Activated CD8-positive, alpha-beta memory T cell treated with anti-CD3 and anti-CD28 coated beads for 1 hour (primary cell): ENCODE measurements around the gene ORMDL3.
"Not testable (repeated sequence)": the region's sequence is repeated elsewhere in the genome, so short reads cannot be mapped to it uniquely, and the experiment has no call there.

Experiments
- DNase-seq, 2 donors: peaks; one replicate each; pipeline ENCODE4 v3.0.0-alpha.2; 2020; ENCODE audit warnings: low read depth in 1 of 2; ENCODE audit errors: extremely low read depth in 1 of 2

Gene ORMDL3

DNA sequence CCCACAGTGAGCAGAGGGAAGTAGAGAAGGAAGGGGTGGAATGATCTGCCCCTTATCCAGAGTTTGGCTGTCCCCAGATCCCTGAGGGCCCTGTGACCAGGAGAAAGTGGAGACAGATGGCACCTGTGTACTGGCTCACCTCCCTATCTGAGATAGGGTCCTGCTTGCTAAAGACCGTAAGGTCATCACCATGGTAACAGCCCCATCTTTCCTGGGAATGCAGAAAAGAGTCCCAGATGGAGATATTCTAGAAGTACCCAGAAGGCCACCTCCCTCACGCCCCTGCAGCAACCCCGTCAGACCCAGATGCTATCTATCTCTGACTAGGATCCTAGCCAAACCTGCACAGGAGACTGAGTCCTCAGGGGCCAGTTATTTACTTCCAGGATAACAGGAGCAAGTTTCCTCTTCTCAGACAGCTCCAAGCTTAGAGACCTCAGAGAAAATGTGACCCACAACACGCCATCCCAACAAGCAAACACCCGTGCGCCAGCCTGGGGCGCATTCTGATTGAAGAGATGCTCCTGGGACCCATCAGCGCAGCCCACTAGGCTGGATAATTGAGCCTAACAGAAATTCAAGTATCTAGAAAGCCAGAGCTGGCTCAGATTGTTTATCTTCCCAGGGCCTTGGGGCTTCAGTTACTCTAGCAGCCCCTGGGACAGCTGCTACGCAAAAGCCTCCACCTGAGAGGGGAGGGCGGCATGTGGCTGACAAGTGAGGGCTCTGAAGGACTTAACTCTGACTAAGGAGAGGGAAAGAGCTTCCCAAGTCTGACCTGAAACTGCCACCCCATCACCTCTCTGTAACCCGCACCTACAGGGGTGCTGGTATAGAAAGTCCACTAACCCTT is 1.9 kb downstream of the ORMDL3 start:
- no peak for DNase-seq

DNA sequence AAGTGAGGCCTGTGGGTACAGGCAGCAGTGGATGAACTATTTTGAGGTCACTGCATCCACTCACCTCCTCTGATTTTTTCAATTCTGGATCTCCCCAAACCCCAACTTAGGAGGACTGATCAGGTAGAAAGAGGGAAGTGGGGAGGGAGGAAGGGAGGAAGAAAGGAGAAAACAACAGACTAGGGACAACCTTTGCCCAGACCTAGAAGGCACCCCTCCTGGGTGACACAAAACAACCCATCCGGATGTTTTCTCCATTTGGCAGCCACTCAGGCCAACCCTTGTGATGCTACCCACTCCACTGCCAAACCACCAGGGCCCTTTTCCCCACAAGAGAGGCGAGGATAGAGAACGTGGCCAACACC is 2.7 kb downstream of the ORMDL3 start:
- no peak for DNase-seq

- DNase-seq: no peak
Measured at GRCh38 chr17:39923836-39924690, 3.3 kb downstream of the ORMDL3 start.

- DNase-seq: no peak
Measured at GRCh38 chr17:39923230-39923629, 4.2 kb downstream of the ORMDL3 start.

DNA sequence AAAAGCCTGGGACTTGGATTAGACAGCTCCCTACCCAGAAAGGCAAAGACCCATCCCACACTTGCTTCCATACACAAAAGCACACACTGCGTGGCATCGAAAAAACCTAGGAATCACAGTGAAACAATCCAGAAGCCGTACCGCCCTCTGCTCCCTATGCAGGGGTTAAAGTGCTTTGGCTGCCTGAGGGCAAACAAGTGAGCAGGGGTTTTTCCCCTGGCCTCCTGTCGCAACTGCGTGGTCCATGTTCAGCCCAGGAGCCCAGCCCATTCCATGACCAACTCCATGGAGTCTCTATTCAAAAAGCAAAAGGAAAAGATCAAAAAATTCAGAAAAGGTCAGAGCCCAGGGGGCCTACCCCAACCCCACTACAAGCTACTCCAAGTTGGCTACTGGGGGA is 5.4 kb downstream of the ORMDL3 start:
- no peak for DNase-seq

GRCh38 chr17:39921323-39921722 is 6.1 kb downstream of the ORMDL3 start:
- DNase-seq: no peak

DNA sequence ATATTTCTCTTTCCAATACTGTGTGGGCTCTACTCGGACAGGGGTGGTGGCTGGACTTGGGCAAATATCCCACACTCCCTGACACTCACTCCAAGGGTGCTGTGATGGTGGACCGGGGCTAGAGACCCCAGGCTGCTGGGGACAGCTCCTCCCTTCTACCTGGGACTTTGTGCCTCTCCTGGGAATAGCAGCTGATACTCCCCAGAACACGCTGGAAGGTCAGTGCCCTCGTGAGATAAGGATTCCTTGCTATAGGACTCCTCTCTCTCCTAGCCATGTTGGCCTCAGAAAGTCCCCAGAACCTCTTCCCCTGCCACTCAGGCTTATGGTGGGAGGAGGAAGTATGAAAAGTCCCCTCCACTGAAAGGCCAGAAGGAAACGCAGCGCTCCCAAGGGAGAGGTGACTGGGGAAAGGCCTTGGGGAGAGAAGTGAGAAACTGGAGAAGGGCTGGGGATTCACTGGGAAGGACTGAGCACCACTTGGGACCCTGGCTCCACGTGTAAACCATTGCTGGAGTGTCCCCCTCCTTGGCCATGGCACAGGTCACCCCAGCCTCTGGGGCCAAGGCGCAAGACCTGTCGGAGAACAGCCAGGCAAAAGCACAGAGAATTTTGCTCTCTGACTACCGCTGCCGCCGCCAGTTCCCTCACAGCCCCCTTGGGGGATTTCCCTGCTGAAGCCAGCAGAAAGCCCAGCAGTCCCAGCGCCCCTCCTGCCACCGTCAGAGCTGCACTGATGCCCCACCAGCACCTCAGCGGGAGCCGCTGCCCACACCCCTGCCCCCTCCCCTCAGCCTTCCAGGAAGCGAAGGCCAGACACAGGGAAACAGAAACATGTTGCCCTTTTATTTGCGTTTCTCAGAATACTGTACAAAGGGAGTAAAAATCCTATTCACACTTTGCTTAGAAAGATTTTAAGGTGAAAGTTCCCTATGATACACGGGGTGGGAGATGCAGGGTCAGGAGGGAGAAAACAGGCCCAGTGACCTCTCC is 6.9 kb downstream of the ORMDL3 start:
- DNase-seq: no peak

- DNase-seq: no peak
Measured at GRCh38 chr17:39919087-39919683, 8.2 kb downstream of the ORMDL3 start.

- no peak for DNase-seq
Measured at GRCh38 chr17:39916918-39917317, 10.5 kb downstream of the ORMDL3 start.

DNA sequence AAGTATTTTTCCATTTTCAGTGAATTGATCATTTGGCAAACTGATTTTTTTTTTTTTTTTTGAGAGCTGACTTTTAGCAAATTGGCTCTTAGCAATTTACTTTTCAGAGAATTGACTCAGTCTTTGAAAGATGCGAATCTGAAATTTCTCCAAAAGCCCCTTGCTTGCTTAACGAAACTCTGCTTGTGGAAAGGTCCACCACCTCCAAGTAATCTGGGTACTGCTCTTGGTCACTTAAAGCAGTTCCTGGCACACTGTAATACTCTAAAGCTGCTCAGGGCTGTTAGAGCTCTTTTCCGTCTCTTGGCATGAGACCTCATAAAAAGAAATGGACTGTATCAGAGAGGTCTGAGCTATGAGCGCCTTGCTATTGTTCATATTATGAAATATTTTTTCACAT is 11.8 kb downstream of the ORMDL3 start:
- DNase-seq: no peak

- DNase-seq: no peak
Measured at GRCh38 chr17:39913989-39914388, 13.4 kb downstream of the ORMDL3 start.

GRCh38 chr17:39908789-39909352 is 18.5 kb downstream of the ORMDL3 start:
- DNase-seq: no peak

GRCh38 chr17:39904990-39905288 is 22.5 kb downstream of the ORMDL3 start:
- DNase-seq: no peak

DNA sequence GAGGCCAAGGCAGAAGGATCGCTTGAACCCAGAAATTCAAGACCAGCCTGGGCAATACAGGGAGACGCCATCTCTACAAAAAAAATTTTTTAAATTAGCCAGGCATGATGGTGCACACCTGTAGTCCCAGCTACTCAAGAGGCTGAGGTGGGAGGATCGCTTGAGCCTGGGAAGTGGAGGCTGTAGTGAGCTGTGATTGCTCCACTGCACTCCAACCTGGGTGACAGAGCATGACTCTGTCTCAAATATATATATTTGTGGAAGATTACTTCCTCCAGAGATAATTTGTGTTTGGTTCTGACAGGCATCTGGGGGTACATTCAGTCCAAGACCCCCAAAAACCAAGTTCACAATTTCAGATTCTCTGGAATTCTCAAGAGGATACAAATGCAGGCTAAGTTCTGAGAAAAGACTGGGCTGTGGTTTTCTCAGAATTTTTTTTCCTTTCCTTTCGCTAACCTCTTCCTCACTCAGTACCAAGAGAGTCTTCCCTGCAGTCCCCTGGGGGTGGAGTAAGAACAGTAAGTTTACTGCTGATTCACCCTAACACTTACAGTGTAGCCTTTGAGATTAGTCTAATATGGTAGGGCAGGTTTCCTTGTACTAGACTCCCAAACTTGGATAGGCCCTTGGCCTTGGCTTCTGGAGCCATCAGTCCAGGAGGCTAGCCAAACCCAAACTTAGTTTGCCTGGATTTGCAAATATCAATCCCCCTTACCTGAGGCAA is 24.1 kb downstream of the ORMDL3 start:
- DNase-seq: no peak

GRCh38 chr17:39902027-39902426 is 25.4 kb downstream of the ORMDL3 start:
- not testable (repeated sequence) for DNase-seq

GRCh38 chr17:39899215-39899614 is 28.2 kb downstream of the ORMDL3 start:
- DNase-seq: no peak

DNA sequence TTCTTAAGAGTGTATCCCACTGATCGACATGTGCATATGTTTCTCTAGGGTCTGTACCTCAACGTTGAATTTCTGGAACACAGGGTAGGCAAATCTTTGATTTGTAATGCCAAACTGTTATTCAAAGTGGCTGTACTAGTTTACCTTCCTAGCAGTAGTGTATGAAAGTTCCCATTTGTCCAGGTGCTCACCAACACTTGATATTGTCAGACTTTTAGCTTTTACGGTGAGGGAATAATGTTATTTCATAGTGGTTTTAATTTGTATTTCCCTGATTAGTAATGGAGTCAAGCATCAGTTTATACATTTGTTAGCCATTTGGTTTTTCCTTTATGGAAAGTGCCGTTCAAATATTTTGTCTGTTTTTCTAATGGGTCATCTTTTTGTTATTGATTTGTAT is 29.3 kb downstream of the ORMDL3 start:
- DNase-seq: no peak

- DNase-seq: no peak
Measured at GRCh38 chr17:39894681-39895376, 32.6 kb downstream of the ORMDL3 start.

- DNase-seq: no peak
Measured at GRCh38 chr17:39889200-39889599, 38.2 kb downstream of the ORMDL3 start.
